ENCODE data around the gene ANO5.

DNA sequence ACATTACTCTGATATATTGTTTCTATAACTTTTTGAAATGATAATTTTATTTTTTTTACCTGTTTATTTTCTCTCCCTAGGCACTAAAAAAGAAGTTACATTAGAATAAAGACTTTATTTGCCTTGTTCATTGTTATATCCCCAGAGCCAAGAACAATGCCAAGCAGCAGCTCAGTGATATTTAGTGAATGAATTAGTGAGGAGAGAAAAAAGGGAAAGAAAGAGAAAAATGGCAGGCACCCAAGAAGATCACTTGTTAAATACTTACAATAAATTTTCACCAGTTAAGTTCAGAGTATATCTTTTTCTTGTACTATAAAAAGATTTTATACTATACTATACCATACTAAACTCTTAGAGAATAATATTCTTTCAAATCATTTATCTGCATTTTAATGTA lies 13.3 kb upstream of the ANO5 start:
- TF ChIP-seq POLR2AphosphoS5 (IDR thresholded peaks at IDR 0.05; ENCODE audit: low read depth, low read length) (no peak), EZH2phosphoT487 (IDR thresholded peaks at IDR 0.05; ENCODE audit: borderline replicate concordance) (no peak), POLR2A (IDR thresholded peaks at IDR 0.05; ENCODE audit: borderline replicate concordance, extremely low read depth, insufficient read depth, insufficient read length) (no peak), TCF7L2 (IDR thresholded peaks at IDR 0.05; ENCODE audit: borderline replicate concordance, extremely low read depth, insufficient read depth, insufficient read length) (no peak), SP1 (IDR thresholded peaks at IDR 0.05; ENCODE audit: low read depth) (no peak)
- TF ChIP-seq, protein P1, sequence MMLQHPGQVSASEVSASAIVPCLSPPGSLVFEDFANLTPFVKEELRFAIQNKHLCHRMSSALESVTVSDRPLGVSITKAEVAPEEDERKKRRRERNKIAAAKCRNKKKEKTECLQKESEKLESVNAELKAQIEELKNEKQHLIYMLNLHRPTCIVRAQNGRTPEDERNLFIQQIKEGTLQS (IDR thresholded peaks at IDR 0.05) = no peak
- TF ChIP-seq, protein P2, sequence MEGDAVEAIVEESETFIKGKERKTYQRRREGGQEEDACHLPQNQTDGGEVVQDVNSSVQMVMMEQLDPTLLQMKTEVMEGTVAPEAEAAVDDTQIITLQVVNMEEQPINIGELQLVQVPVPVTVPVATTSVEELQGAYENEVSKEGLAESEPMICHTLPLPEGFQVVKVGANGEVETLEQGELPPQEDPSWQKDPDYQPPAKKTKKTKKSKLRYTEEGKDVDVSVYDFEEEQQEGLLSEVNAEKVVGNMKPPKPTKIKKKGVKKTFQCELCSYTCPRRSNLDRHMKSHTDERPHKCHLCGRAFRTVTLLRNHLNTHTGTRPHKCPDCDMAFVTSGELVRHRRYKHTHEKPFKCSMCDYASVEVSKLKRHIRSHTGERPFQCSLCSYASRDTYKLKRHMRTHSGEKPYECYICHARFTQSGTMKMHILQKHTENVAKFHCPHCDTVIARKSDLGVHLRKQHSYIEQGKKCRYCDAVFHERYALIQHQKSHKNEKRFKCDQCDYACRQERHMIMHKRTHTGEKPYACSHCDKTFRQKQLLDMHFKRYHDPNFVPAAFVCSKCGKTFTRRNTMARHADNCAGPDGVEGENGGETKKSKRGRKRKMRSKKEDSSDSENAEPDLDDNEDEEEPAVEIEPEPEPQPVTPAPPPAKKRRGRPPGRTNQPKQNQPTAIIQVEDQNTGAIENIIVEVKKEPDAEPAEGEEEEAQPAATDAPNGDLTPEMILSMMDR (IDR thresholded peaks at IDR 0.05 in 2 of 3, conservative IDR thresholded peaks at IDR 0.05 in 1 of 3; ENCODE audit: borderline replicate concordance in 1 of 3, insufficient read depth in 1 of 3, low read depth in 2 of 3, low read length in 2 of 3) = no peak

Data from HCT116 (cell line).